GM12865 (cell line): ENCODE results near the gene PTPRU.

Experiments used
- DNase-seq: peaks from one replicate; pipeline ENCODE4 v3.0.0; 2010; ENCODE audit warnings: low read depth
- H3K4me3 ChIP-seq: 2 replicates; pipeline ENCODE4 v1.5.1; 2011; ENCODE audit warnings: mild to moderate bottlenecking, low read depth, low read length, control low read depth
- TF ChIP-seq, protein P1 (sequence below): IDR thresholded peaks from 2 replicates; pipeline ENCODE4 v1.5.1; 2011; ENCODE audit warnings: low read length, control low read depth, low read depth, inconsistent platforms; ENCODE audit not compliant: insufficient read depth; ENCODE audit errors: missing control alignments

PTPRU gene

GRCh38 chr1:29324771-29325351, 88.5 kb downstream of the PTPRU start:
- no peak overlapping the region for H3K4me3 ChIP-seq
- TF ChIP-seq, protein P1, sequence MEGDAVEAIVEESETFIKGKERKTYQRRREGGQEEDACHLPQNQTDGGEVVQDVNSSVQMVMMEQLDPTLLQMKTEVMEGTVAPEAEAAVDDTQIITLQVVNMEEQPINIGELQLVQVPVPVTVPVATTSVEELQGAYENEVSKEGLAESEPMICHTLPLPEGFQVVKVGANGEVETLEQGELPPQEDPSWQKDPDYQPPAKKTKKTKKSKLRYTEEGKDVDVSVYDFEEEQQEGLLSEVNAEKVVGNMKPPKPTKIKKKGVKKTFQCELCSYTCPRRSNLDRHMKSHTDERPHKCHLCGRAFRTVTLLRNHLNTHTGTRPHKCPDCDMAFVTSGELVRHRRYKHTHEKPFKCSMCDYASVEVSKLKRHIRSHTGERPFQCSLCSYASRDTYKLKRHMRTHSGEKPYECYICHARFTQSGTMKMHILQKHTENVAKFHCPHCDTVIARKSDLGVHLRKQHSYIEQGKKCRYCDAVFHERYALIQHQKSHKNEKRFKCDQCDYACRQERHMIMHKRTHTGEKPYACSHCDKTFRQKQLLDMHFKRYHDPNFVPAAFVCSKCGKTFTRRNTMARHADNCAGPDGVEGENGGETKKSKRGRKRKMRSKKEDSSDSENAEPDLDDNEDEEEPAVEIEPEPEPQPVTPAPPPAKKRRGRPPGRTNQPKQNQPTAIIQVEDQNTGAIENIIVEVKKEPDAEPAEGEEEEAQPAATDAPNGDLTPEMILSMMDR = no peak
- no peak for DNase-seq

GRCh38 chr1:29325675-29326074, 89.4 kb downstream of the PTPRU start:
- no peak for DNase-seq
- H3K4me3 ChIP-seq = no peak overlapping the region
- TF ChIP-seq, protein P1 = no peak

GRCh38 chr1:29326123-29326522, 89.8 kb downstream of the PTPRU start:
- TF ChIP-seq, protein P1 = no peak
- DNase-seq = no peak
- H3K4me3 ChIP-seq = no peak overlapping the region

GRCh38 chr1:29327223-29327935, 91.1 kb downstream of the PTPRU start:
- TF ChIP-seq, protein P1 = no peak
- no peak overlapping the region for H3K4me3 ChIP-seq
- DNase-seq = no peak

- H3K4me3 ChIP-seq = no peak overlapping the region
- TF ChIP-seq, protein P1 = no peak
- DNase-seq = no peak
These were observed 92.9 kb downstream of the PTPRU start for GRCh38 chr1:29329022-29329775.

GRCh38 chr1:29330089-29330488, 93.8 kb downstream of the PTPRU start:
- TF ChIP-seq, protein P1 = no peak
- H3K4me3 ChIP-seq = no peak overlapping the region
- DNase-seq = no peak
